Liver (tissue), 9 donors: Measurements from ENCODE around the gene C5orf58. TPM values are rescaled to one million over a fixed set of nuclear protein-coding genes. Genes with fewer than 3 reads are reported as not detected.
A peak's percentile ranks its signal among the peaks of the same experiment; 100 is the strongest.

Experiments
- DNase-seq: peaks from one replicate; pipeline ENCODE4 v3.0.0-alpha.2; 2017; ENCODE audit warnings: low spot score
- H3K27ac ChIP-seq, 2 donors: one replicate each; pipeline ENCODE4 v1.7.0; 2013; ENCODE audit warnings: inconsistent platforms in 2 of 2, low read length in 2 of 2, control low read depth in 1 of 2, low read depth in 1 of 2, mild to moderate bottlenecking in 1 of 2
- H3K27me3 ChIP-seq, 4 donors: one replicate each; pipeline versions ENCODE4 v1.6.1 to v1.7.0; 2013; ENCODE audit warnings: low read length in 3 of 4, inconsistent platforms in 1 of 4, mild to moderate bottlenecking in 1 of 4, moderate library complexity in 1 of 4; ENCODE audit not compliant: control insufficient read depth in 4 of 4, insufficient read depth in 4 of 4
- H3K36me3 ChIP-seq, 4 donors: one replicate each; pipeline versions ENCODE4 v1.6.1 to v1.7.0; 2013; ENCODE audit warnings: low read length in 3 of 4, mild to moderate bottlenecking in 3 of 4, low read depth in 1 of 4, moderate library complexity in 1 of 4; ENCODE audit not compliant: control insufficient read depth in 4 of 4, insufficient read depth in 3 of 4
- H3K4me1 ChIP-seq, 4 donors: one replicate each; pipeline versions ENCODE4 v1.6.1 to v1.7.0; 2013; ENCODE audit warnings: low read length in 3 of 4, mild to moderate bottlenecking in 3 of 4, moderate library complexity in 1 of 4; ENCODE audit not compliant: control insufficient read depth in 4 of 4, insufficient read depth in 4 of 4
- H3K4me3 ChIP-seq, 3 donors: one replicate each; pipeline versions ENCODE4 v1.6.1 to v1.7.0; 2013; ENCODE audit warnings: low read length in 3 of 3, control low read depth in 1 of 3, low read depth in 1 of 3, mild to moderate bottlenecking in 1 of 3
- H3K9ac ChIP-seq, 2 donors: one replicate each; pipeline ENCODE4 v1.7.0; 2013; ENCODE audit warnings: low read length in 2 of 2, mild to moderate bottlenecking in 2 of 2, moderate library complexity in 2 of 2, control low read depth in 1 of 2, low read depth in 1 of 2
- H3K9me3 ChIP-seq, 4 donors: one replicate each; pipeline versions ENCODE4 v1.6.1 to v1.7.0; 2013; ENCODE audit warnings: low read length in 3 of 4; ENCODE audit not compliant: control insufficient read depth in 4 of 4
- ATF3 ChIP-seq: IDR thresholded peaks from 2 replicates; pipeline ENCODE4 v1.6.1; 2016; ENCODE audit warnings: antibody characterized with exemption
- CTCF ChIP-seq: fragments of 150-350 bp; IDR thresholded peaks from 2 replicates; pipeline ENCODE4 v1.5.1; 2017; ENCODE audit warnings: improper control_type of control experiment, low read depth, low read length; ENCODE audit not compliant: missing input control
- FOXA2 ChIP-seq: IDR thresholded peaks from 2 replicates; pipeline ENCODE4 v1.6.1; 2016; ENCODE audit warnings: antibody characterized with exemption
- HNF4G ChIP-seq: IDR thresholded peaks from 2 replicates; pipeline ENCODE4 v1.6.1; 2016; ENCODE audit warnings: antibody characterized with exemption
- MAX ChIP-seq: IDR thresholded peaks from 2 replicates; pipeline ENCODE4 v1.6.1; 2016; ENCODE audit warnings: antibody characterized with exemption
- NR2F2 ChIP-seq: IDR thresholded peaks from 2 replicates; pipeline ENCODE4 v1.6.1; 2016; ENCODE audit warnings: antibody characterized with exemption
- RAD21 ChIP-seq, 2 donors: IDR thresholded peaks; 2 replicates each; pipeline ENCODE4 v1.6.1; 2016; ENCODE audit warnings: antibody characterized with exemption in 2 of 2, mild to moderate bottlenecking in 2 of 2
- REST ChIP-seq: IDR thresholded peaks from 2 replicates; pipeline ENCODE4 v1.6.1; 2016; ENCODE audit warnings: antibody characterized with exemption, mild to moderate bottlenecking
- RXRA ChIP-seq, 2 donors: IDR thresholded peaks; 2 replicates each; pipeline ENCODE4 v1.6.1; 2017 to 2018; ENCODE audit warnings: antibody characterized with exemption in 2 of 2, mild to moderate bottlenecking in 1 of 2
- SP1 ChIP-seq: IDR thresholded peaks from 2 replicates; pipeline ENCODE4 v1.6.1; 2018; ENCODE audit warnings: antibody characterized with exemption, mild to moderate bottlenecking
- ZBTB33 ChIP-seq: IDR thresholded peaks from 2 replicates; pipeline ENCODE4 v1.6.1; 2016; ENCODE audit warnings: antibody characterized with exemption
- WGBS: extraction: QIAGEN DNeasy Blood & Tissue Kit; methylation state at CpG from one replicate; pipeline ENCODE4 v1.1.7; 2013; 5-methylcytosine and 5-hydroxymethylcytosine counted together
- polyA plus RNA-seq, 2 donors: library from polyadenylated mRNA; stranded (reverse) in 1 of 2; unstranded in 1 of 2; fragments of 200-250 nt in 1 of 2; fragments of >200 nt in 1 of 2; fragmentation: Nextera tagmentation in 1 of 2; extraction: Ambion mirVana in 1 of 2; gene quantifications; one replicate each; pipeline versions ENCODE4 v1.2.1 to v1.2.3, GENCODE V29; 2013 to 2015
- total RNA-seq, 2 donors: library from RNA; depleted of rRNA; stranded (reverse); fragments of >200 nt; gene quantifications; one replicate each; pipeline ENCODE4 v1.2.3, GENCODE V29; 2014
- donor health status: healthy.
- donor health status: healthy.
- donor health status: healthy.
- donor health status: healthy.
- donor health status: healthy.

C5orf58 gene
- total and polyA plus RNA-seq, 4 donors, result 0.64 TPM; not detected in 3

- Histone ChIP-seq H3K4me3 (no peak overlapping the region), H3K27me3 (no peaks in the 10 kb centered on the region), H3K36me3 (no peaks in the 10 kb centered on the region), H3K4me1 (no peaks in the 10 kb centered on the region), H3K9ac (no peak overlapping the region), H3K27ac (no peak overlapping the region), H3K9me3 (no peaks in the 10 kb centered on the region)
- no peak for DNase-seq
- TF ChIP-seq HNF4G (no peak), RXRA (IDR thresholded peaks at IDR 0.05) (peak in 1 of 2 donors; percentile 7), SP1 (peak; percentile 16)
- 60% methylated on average over 6 of the region's 6 CpGs for WGBS
Observed at GRCh38 chr5:170221327-170221741, 11.5 kb upstream of the C5orf58 start.

GRCh38 chr5:170223360-170223759 is 9.4 kb upstream of the C5orf58 start:
- Histone ChIP-seq H3K36me3 (no peaks in the 10 kb centered on the region), H3K4me3 (no peak overlapping the region), H3K9ac (no peak overlapping the region), H3K27me3 (no peaks in the 10 kb centered on the region), H3K9me3 (no peaks in the 10 kb centered on the region), H3K4me1 (no peaks in the 10 kb centered on the region), H3K27ac (no peak overlapping the region)
- DNase-seq, result no peak
- TF ChIP-seq NR2F2, result peak; percentile 9
- TF ChIP-seq RXRA (IDR thresholded peaks at IDR 0.05), result peak in 1 of 2 donors; percentile 9
- TF ChIP-seq HNF4G, result no peak

- H3K4me3 ChIP-seq, result no peak overlapping the region
- H3K27ac ChIP-seq, result no peak overlapping the region
- no peak overlapping the region for H3K9ac ChIP-seq
- DNase-seq, result no peak
- H3K4me1 ChIP-seq, result no peaks in the 10 kb centered on the region
- H3K27me3 ChIP-seq, result no peaks in the 10 kb centered on the region
- WGBS, result 77% methylated on average over 5 of the region's 5 CpGs
- TF ChIP-seq ZBTB33 (no peak), HNF4G (no peak), RXRA (IDR thresholded peaks at IDR 0.05) (no peak)
- H3K36me3 ChIP-seq, result no peaks in the 10 kb centered on the region
- H3K9me3 ChIP-seq, result no peaks in the 10 kb centered on the region
Observed at GRCh38 chr5:170223906-170224305, 8.9 kb upstream of the C5orf58 start.

- H3K27me3 ChIP-seq, result no peaks in the 10 kb centered on the region
- TF ChIP-seq REST (no peak), CTCF (peak; percentile 70), RAD21 (IDR thresholded peaks at IDR 0.05) (peak; percentile 83 to 85), FOXA2 (no peak), RXRA (IDR thresholded peaks at IDR 0.05) (no peak), MAX (no peak), ATF3 (no peak), NR2F2 (no peak)
- WGBS, result 53% methylated on average over 7 of the region's 7 CpGs
- H3K36me3 ChIP-seq, result no peaks in the 10 kb centered on the region
- no peak overlapping the region for H3K27ac ChIP-seq
- no peaks in the 10 kb centered on the region for H3K9me3 ChIP-seq
- DNase-seq, result peak; percentile 62
- H3K4me3 ChIP-seq, result no peak overlapping the region
- no peak overlapping the region for H3K9ac ChIP-seq
- H3K4me1 ChIP-seq, result no peaks in the 10 kb centered on the region
Observed at GRCh38 chr5:170225326-170226128, 7.3 kb upstream of the C5orf58 start.
